Neuronal stem cell (in vitro differentiated cells): ENCODE data around the gene ATF1.

Experiments used
- DNase-seq: peaks from one replicate; pipeline ENCODE4 v3.0.0-alpha.2; 2013; ENCODE audit warnings: low spot score
- H2AFZ ChIP-seq: one replicate; pipeline ENCODE4 v1.6.1; 2013; ENCODE audit warnings: mild to moderate bottlenecking, low read length, inconsistent platforms
- H2AK5ac ChIP-seq: 2 replicates; pipeline ENCODE4 v1.6.1; 2013; ENCODE audit warnings: low read depth, mild to moderate bottlenecking, inconsistent platforms, low read length, moderate library complexity, mixed read lengths
- H2BK120ac ChIP-seq: 2 replicates; pipeline ENCODE4 v1.6.1; 2013; ENCODE audit warnings: low read depth, mild to moderate bottlenecking, inconsistent platforms, low read length, moderate library complexity, mixed read lengths
- H2BK12ac ChIP-seq: one replicate; pipeline ENCODE4 v1.6.1; 2013; ENCODE audit warnings: low read length, inconsistent platforms
- H2BK15ac ChIP-seq: 2 replicates; pipeline ENCODE4 v1.6.1; 2013; ENCODE audit warnings: mild to moderate bottlenecking, low read length, inconsistent platforms, mixed read lengths
- H2BK5ac ChIP-seq: one replicate; pipeline ENCODE4 v1.6.1; 2013; ENCODE audit warnings: inconsistent platforms, mild to moderate bottlenecking, low read length, moderate library complexity
- H3K14ac ChIP-seq: one replicate; pipeline ENCODE4 v1.6.1; 2013; ENCODE audit warnings: low read length, inconsistent platforms
- H3K18ac ChIP-seq: 2 replicates; pipeline ENCODE4 v1.6.1; 2013; ENCODE audit warnings: low read length, inconsistent platforms
- H3K23ac ChIP-seq: 2 replicates; pipeline ENCODE4 v1.6.1; 2013; ENCODE audit warnings: low read depth, mild to moderate bottlenecking, mixed read lengths, low read length, inconsistent platforms; ENCODE audit not compliant: poor library complexity
- H3K27ac ChIP-seq: replicated peaks from 3 replicates; pipeline ENCODE4 v1.5.1; 2013; ENCODE audit warnings: low read length, inconsistent platforms
- H3K27me3 ChIP-seq, 3 experiments: 2 replicates each; pipeline ENCODE4 v1.6.1; 2013; ENCODE audit warnings: low read length in 3 of 3, mild to moderate bottlenecking in 2 of 3, inconsistent platforms in 1 of 3, low read depth in 1 of 3, mixed read lengths in 1 of 3, moderate library complexity in 1 of 3; ENCODE audit not compliant: control insufficient read depth in 3 of 3, insufficient read depth in 3 of 3
- H3K36me3 ChIP-seq, 2 donors: replicated peaks in 1 of 2; 2 replicates each; pipeline ENCODE4 v1.6.1; 2013; ENCODE audit warnings: low read length in 2 of 2; ENCODE audit not compliant: control insufficient read depth in 2 of 2, insufficient read depth in 2 of 2
- H3K4ac ChIP-seq: 2 replicates; pipeline ENCODE4 v1.6.1; 2013; ENCODE audit warnings: inconsistent platforms, mild to moderate bottlenecking, low read length, moderate library complexity
- H3K4me1 ChIP-seq, 2 donors: 1 replicate in 1 of 2; 2 replicates in 1 of 2; pipeline ENCODE4 v1.6.1; 2013; ENCODE audit warnings: low read length in 2 of 2, low read depth in 1 of 2; ENCODE audit not compliant: control insufficient read depth in 2 of 2, insufficient read depth in 1 of 2
- H3K4me2 ChIP-seq: one replicate; pipeline ENCODE4 v1.6.1; 2013; ENCODE audit warnings: mild to moderate bottlenecking, low read length, inconsistent platforms; ENCODE audit not compliant: insufficient read depth, poor library complexity, severe bottlenecking
- H3K4me3 ChIP-seq, 2 donors: 2 replicates each; pipeline ENCODE4 v1.5.1; 2013; ENCODE audit warnings: low read length in 2 of 2, mild to moderate bottlenecking in 2 of 2, inconsistent platforms in 1 of 2, moderate library complexity in 1 of 2
- H3K79me1 ChIP-seq: one replicate; pipeline ENCODE4 v1.6.1; 2013; ENCODE audit warnings: low read depth, mild to moderate bottlenecking, inconsistent platforms, low read length, moderate library complexity
- H3K9ac ChIP-seq: one replicate; pipeline ENCODE4 v1.6.1; 2013; ENCODE audit warnings: mild to moderate bottlenecking, low read depth, low read length, inconsistent platforms; ENCODE audit not compliant: poor library complexity
- H3K9me3 ChIP-seq, 2 donors: replicated peaks in 1 of 2; 2 replicates each; pipeline versions ENCODE3 to v1.6.1; 2013; ENCODE audit warnings: low read length in 2 of 2, mild to moderate bottlenecking in 2 of 2, inconsistent platforms in 1 of 2, low read depth in 1 of 2, mixed read lengths in 1 of 2, moderate library complexity in 1 of 2; ENCODE audit not compliant: control insufficient read depth in 2 of 2, insufficient read depth in 1 of 2
- H4K8ac ChIP-seq: one replicate; pipeline ENCODE4 v1.6.1; 2013; ENCODE audit warnings: low read depth, mild to moderate bottlenecking, inconsistent platforms, low read length, moderate library complexity
- H4K91ac ChIP-seq: one replicate; pipeline ENCODE4 v1.6.1; 2013; ENCODE audit warnings: low read length, low read depth, mild to moderate bottlenecking, inconsistent platforms; ENCODE audit not compliant: poor library complexity
- WGBS, 2 donors: extraction: QIAGEN DNeasy Blood & Tissue Kit; methylation state at CpG; one replicate each; pipeline ENCODE4 v1.1.7; 2013; ENCODE audit warnings: missing lambda C conversion rate in 2 of 2, mixed read lengths in 1 of 2; ENCODE audit not compliant: insufficient read length in 2 of 2, insufficient replicate concordance in 1 of 2; ENCODE audit errors: extremely low coverage in 2 of 2; 5-methylcytosine and 5-hydroxymethylcytosine counted together

The ATF1 gene

DNA sequence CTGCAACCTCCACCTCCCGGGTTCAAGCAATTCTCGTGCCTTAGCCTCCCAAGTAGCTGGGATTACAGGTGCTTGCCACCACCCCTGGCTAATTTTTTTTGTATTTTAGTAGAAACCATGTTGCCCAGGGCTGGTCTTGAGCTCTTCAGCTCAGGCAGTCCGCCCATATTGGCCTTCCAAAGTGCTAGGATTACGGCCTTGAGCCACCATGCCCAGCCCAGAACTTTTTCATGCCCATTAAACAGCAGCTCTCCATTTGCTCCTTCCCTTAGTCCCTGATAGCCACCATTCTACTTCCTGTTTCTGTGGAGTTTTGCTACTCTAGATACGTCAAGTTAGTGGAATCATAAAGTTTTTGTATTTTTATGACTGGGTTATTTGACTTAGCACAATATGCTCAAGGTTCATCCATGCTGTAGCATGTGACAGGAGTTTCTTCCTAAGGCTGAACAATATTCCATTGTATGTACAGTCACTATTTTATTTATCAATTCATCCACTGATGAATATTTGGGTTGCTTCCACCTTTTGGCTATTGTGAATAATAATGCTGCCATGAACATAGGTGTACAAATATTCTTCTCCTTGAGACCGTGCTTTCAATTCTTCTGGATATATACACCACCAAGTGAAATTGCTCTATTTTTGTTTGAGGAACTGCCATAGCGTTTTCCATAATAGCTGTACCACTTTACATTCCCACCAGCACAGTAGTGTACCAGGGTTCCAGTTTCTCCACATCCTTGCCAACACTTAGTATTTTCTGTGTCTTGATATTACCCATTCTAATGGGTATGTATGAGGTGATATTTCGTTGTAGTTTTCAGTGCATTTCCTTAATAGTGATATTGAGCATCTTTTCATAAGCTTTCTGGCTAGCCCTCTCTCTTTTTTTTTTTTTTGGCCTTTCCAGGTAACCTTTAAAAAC lies 15.0 kb downstream of the ATF1 start:
- Histone ChIP-seq H2BK5ac (no peak overlapping the region), H3K36me3 (peaks cover 0 to 20% of the 10 kb centered on the region in 2 donors), H3K4me1 (no peaks in the 10 kb centered on the region), H2AFZ (no peak overlapping the region), H3K9me3 (no peaks in the 10 kb centered on the region), H4K8ac (no peak overlapping the region), H2BK15ac (no peak overlapping the region), H2BK12ac (no peak overlapping the region), H4K91ac (no peak overlapping the region), H3K4me2 (no peak overlapping the region), H3K23ac (no peak overlapping the region), H2AK5ac (no peak overlapping the region), H2BK120ac (no peak overlapping the region), H3K18ac (no peak overlapping the region), H3K4me3 (no peak overlapping the region), H3K27me3 (no peaks in the 10 kb centered on the region), H3K4ac (no peak overlapping the region), H3K79me1 (no peaks in the 10 kb centered on the region), H3K27ac (no peak overlapping the region), H3K9ac (no peak overlapping the region), H3K14ac (no peak overlapping the region)
- WGBS, 2 donors = no CpG with 5 or more reads among the region's 8 CpGs
- DNase-seq = no peak

GRCh38 chr12:50780013-50780412 lies 16.1 kb downstream of the ATF1 start:
- no peak overlapping the region for H2BK15ac ChIP-seq
- H2AK5ac ChIP-seq = no peak overlapping the region
- H3K4ac ChIP-seq = no peak overlapping the region
- no peak overlapping the region for H2BK5ac ChIP-seq
- H3K79me1 ChIP-seq = no peaks in the 10 kb centered on the region
- H3K23ac ChIP-seq = no peak overlapping the region
- H2BK120ac ChIP-seq = no peak overlapping the region
- H2BK12ac ChIP-seq = no peak overlapping the region
- 100% methylated on average over 1 of the region's 4 CpGs; no CpG with 5 or more reads in 1 of the 2 donors for WGBS, 2 donors
- no peak overlapping the region for H3K4me2 ChIP-seq
- H3K18ac ChIP-seq = no peak overlapping the region
- H4K8ac ChIP-seq = no peak overlapping the region
- no peaks in the 10 kb centered on the region for H3K27me3 ChIP-seq
- no peaks in the 10 kb centered on the region for H3K4me1 ChIP-seq
- H3K36me3 ChIP-seq = peaks cover 0 to 20% of the 10 kb centered on the region in 2 donors
- H2AFZ ChIP-seq = no peak overlapping the region
- DNase-seq = no peak
- H3K9ac ChIP-seq = no peak overlapping the region
- H3K14ac ChIP-seq = no peak overlapping the region
- H3K4me3 ChIP-seq = no peak overlapping the region
- H3K9me3 ChIP-seq = no peaks in the 10 kb centered on the region
- no peak overlapping the region for H4K91ac ChIP-seq
- H3K27ac ChIP-seq = no peak overlapping the region

GRCh38 chr12:50784501-50784900 lies 20.6 kb downstream of the ATF1 start:
- H3K18ac ChIP-seq = no peak overlapping the region
- H3K27ac ChIP-seq = no peak overlapping the region
- H2BK120ac ChIP-seq = no peak overlapping the region
- H3K14ac ChIP-seq = no peak overlapping the region
- no peaks in the 10 kb centered on the region for H3K79me1 ChIP-seq
- no peak overlapping the region for H3K4me2 ChIP-seq
- no peak overlapping the region for H3K4ac ChIP-seq
- H4K8ac ChIP-seq = no peak overlapping the region
- no peak for DNase-seq
- WGBS, 2 donors = no CpG with 5 or more reads among the region's 4 CpGs
- no peak overlapping the region for H3K4me3 ChIP-seq
- no peak overlapping the region for H2BK15ac ChIP-seq
- no peak overlapping the region for H2BK5ac ChIP-seq
- no peak overlapping the region for H2AK5ac ChIP-seq
- H2AFZ ChIP-seq = no peak overlapping the region
- H3K9ac ChIP-seq = no peak overlapping the region
- no peaks in the 10 kb centered on the region for H3K27me3 ChIP-seq
- peaks cover 1 to 17% of the 10 kb centered on the region in 2 donors for H3K9me3 ChIP-seq
- H3K23ac ChIP-seq = no peak overlapping the region
- peaks cover 0 to 22% of the 10 kb centered on the region in 2 donors for H3K36me3 ChIP-seq
- no peak overlapping the region for H2BK12ac ChIP-seq
- no peaks in the 10 kb centered on the region for H3K4me1 ChIP-seq
- H4K91ac ChIP-seq = no peak overlapping the region

DNA sequence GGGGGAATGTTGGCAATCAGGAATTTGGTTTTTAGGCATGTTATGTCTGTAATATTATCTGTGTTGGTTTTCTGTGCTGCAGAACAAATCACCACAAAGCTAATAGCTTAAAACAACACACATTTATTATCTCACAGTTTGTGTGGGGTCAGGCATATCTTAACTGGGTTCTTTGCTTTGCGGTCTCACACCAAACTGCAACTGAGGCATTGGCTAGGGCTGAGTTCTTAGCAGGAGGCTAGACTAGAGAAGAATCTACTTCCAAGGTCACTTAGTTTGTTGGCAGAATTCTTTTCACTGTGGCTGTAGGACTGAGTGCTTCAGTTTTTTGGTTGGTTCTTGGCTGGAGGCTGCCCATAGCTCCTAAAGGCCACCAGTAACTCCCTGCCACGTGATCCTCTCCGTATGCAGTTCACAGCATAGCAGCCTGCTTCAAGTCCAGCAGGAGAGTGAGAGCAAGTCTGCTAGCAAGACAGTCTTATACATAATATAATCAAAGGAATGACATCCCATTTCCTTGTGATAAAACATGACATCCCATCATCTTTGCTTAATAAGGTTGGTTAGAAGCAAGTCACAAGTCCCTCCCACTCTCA lies 21.6 kb downstream of the ATF1 start:
- Histone ChIP-seq H2BK15ac (no peak overlapping the region), H2BK12ac (no peak overlapping the region), H2BK5ac (no peak overlapping the region), H4K91ac (no peak overlapping the region), H3K4me3 (no peak overlapping the region), H3K18ac (no peak overlapping the region), H2AFZ (no peak overlapping the region), H3K9ac (no peak overlapping the region), H2AK5ac (no peak overlapping the region), H3K9me3 (peaks cover 1 to 17% of the 10 kb centered on the region in 2 donors), H2BK120ac (no peak overlapping the region), H3K79me1 (no peaks in the 10 kb centered on the region), H3K27ac (no peak overlapping the region), H3K36me3 (peaks cover 0 to 18% of the 10 kb centered on the region in 2 donors), H3K27me3 (no peaks in the 10 kb centered on the region), H3K23ac (no peak overlapping the region), H3K4ac (no peak overlapping the region), H3K4me1 (no peaks in the 10 kb centered on the region), H4K8ac (no peak overlapping the region), H3K4me2 (no peak overlapping the region), H3K14ac (no peak overlapping the region)
- no peak for DNase-seq
- WGBS, 2 donors = no CpG with 5 or more reads among the region's 3 CpGs
